Astrocyte of the cerebellum (primary cell): ENCODE measurements around the gene DRICH1.
"Not testable (repeated sequence)": the region's sequence is repeated elsewhere in the genome, so short reads cannot be mapped to it uniquely, and the experiment has no call there.

Source experiments
- DNase-seq: peaks from one replicate; pipeline ENCODE4 v3.0.0-alpha.2; 2011; ENCODE audit warnings: low read depth
- H3K4me3 ChIP-seq: 2 replicates; pipeline ENCODE4 v1.5.1; 2011; ENCODE audit warnings: mild to moderate bottlenecking, low read depth, low read length, moderate library complexity
- in situ Hi-C: cut with HindIII; loops from 2 replicates; pipeline ENCODE4 v1.10.0; 2017; ENCODE audit warnings: low sequenced_read_pairs
- TF ChIP-seq, protein P1 (sequence below): IDR thresholded peaks from 2 replicates; pipeline ENCODE4 v1.5.1; 2012; ENCODE audit warnings: low read length, low read depth, moderate library complexity, mild to moderate bottlenecking; ENCODE audit errors: missing control alignments

DRICH1 gene

DNA sequence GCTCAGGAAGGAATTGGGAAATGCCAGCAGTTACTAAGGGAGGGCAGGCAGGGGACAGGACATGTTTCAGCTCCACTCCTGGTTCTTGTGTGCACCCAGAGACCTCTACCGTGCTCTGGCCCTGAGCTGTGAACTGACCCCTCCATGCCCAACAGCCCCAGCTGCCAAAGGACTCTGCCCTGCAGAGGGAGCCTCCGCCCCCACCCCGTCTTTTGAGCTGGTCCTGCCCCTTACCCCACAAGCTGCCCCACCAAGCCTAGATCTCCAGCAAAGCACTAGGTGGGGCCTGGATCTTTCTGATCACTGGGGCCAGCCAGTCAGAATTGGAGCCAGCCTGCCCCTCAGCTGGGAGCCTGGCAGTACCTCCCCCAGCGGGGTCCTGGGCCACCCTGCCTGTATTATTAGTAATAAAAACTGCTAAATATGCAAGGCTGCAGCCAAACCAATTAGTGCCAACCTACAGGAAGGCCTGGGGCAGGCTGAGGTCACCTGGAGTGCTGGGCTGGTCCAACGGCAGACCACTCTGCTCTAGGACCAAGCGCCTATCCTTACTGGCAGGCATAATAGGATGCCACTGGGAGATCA is 23.9 kb upstream of the DRICH1 start:
- no peak overlapping the region for H3K4me3 ChIP-seq
- TF ChIP-seq, protein P1, sequence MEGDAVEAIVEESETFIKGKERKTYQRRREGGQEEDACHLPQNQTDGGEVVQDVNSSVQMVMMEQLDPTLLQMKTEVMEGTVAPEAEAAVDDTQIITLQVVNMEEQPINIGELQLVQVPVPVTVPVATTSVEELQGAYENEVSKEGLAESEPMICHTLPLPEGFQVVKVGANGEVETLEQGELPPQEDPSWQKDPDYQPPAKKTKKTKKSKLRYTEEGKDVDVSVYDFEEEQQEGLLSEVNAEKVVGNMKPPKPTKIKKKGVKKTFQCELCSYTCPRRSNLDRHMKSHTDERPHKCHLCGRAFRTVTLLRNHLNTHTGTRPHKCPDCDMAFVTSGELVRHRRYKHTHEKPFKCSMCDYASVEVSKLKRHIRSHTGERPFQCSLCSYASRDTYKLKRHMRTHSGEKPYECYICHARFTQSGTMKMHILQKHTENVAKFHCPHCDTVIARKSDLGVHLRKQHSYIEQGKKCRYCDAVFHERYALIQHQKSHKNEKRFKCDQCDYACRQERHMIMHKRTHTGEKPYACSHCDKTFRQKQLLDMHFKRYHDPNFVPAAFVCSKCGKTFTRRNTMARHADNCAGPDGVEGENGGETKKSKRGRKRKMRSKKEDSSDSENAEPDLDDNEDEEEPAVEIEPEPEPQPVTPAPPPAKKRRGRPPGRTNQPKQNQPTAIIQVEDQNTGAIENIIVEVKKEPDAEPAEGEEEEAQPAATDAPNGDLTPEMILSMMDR, result no peak
- DNase-seq, result no peak
- in situ Hi-C loops, result no loop called here

DNA sequence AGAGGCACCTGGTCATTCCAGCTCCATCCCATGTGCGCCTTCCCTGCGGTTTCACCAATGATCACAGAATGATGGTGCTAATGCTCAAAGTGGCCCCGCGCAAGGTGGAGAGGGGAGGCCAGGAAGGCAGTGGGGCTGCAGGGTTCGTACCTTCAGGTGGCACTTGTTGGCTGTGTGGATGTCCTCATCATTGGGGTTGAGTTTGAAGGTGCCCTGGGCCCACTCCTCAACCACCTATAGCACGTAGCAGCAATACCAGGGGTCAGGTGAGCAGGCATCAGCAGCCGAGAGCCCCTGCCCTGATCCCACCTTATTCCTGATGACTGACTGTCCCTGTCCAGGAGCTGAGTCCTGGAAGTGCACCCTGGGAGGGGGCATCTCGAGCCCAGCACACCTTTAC is 20.6 kb upstream of the DRICH1 start:
- TF ChIP-seq, protein P1, result no peak
- no peak for DNase-seq
- H3K4me3 ChIP-seq, result no peak overlapping the region
- in situ Hi-C loops, result no loop called here

DNA sequence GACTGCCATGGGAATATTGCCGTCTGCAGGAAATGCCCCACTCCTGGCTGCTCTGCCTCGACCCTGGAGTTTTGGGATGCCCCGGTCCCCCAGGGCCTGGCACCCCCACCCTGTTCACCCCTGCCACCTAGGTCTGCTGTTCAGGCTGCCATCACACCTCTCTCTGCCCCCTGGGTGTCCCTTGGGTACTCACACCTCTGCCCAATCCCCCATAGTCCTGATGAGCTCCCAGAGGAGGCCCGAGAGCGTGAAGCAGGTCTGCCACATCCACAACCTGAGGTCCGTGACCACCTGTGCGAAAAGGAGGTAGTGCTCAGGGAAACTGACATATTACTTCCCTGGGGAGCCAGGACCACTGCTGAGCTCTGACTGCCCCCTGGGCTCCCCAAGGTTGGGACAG is 20.2 kb upstream of the DRICH1 start:
- TF ChIP-seq, protein P1, result no peak
- no peak overlapping the region for H3K4me3 ChIP-seq
- in situ Hi-C loops, result no loop called here
- no peak for DNase-seq

DNA sequence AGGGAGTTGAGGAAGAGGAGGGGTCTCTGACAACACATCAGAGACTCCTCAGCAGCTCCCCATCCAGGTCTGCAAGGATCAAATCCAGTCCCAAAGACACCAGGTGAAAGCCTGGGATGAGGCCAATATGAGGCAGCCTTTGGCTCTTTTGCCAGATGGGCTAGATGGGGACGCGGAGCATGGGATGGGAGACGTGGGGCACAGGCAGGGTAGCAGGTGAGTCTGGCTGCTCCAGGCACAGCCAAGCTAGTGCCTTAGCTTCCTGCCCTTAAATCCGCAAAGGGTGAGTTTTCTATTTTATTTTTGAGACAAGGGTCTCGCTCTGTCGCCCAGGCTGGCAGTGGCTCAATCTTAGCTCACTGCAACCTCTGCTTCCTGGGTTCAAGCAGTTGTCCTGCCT is 19.6 kb upstream of the DRICH1 start:
- no peak for DNase-seq
- in situ Hi-C loops, result no loop called here
- H3K4me3 ChIP-seq, result no peak overlapping the region
- TF ChIP-seq, protein P1, result no peak

DNA sequence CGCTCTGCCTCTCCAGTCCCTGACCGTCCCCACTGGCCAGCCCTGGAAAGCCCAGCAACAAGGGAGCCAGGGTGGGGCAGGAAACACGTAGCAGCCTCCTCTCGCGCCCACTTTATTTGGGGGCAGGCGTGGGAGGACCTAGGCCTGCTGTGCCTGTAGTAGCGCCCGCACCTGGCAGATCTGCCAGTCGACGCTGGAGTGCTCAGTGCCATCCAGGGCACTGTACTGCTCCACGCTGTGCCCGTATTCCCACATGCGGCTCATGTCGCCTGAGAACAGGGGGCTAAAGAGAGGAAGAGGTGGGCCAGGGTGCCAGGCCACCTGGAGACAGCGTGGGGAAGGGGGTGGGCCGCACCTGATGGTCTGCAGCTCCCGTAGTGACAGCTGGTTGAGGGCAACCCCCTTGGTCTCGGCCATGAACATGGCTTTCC is 17.0 kb upstream of the DRICH1 start:
- H3K4me3 ChIP-seq, result no peak overlapping the region
- DNase-seq, result no peak
- TF ChIP-seq, protein P1, result no peak
- in situ Hi-C loops, result no loop called here

DNA sequence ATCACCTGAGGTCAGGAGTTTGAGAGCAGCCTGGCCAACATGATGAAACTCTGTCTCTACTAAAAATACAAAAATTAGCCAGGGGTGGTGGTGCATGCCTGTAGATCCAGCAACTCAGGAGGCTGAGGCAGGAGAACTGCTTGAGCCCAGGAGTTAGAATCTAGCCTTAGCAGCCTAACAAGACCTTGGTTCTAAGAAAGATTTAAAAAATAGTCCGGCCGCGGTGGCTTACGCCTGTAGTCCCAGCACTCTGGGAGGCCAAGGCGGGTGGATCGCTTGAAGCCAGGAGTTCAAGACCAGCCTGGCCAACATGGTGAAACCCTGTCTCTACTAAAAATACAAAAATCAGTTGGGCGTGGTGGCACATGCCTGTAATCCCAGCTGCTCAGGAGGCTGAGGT is 14.4 kb upstream of the DRICH1 start:
- in situ Hi-C loops, H3K4me3 ChIP-seq, DNase-seq: not testable (repeated sequence)

DNA sequence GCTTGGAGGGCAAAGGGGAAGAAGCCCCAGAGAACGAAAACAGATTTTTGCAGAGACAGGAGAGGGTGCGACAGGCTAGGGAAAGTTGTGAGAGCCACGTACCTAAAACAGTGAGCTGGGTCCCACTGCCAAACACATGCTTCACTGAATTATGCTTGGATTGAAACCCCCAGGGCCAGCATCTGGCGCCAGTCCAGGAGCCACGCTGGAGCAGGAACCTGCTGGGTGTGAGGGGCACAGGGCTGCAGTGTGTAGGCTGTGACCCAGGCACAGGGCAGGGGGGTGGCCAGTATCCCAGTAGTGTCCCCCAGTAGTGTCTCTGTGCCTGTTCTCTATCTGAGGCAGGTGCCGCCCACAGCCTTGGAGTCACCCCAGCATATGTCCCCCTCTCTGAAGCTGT is 8.1 kb upstream of the DRICH1 start:
- H3K4me3 ChIP-seq, DNase-seq, in situ Hi-C loops: not testable (repeated sequence)

DNA sequence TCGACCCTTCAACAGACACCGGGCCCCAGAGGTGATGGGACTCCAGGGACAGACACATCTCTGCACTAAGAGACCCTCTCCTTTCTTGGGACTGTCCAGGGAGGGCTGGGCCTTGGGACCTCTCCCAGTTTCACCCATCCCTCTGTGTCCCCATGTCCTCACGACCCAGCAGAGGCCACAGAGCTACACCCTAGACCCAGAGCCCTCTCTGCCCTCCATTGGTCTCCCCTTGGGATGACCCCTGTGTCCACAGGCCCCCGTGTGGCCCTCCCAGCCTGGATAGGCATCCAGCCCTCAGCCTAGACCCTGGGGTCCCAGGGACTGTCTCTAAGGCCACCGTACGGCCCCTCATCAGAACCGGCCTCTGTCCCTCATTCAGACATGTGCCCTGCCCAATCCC is 7.5 kb upstream of the DRICH1 start:
- no peak overlapping the region for H3K4me3 ChIP-seq
- TF ChIP-seq, protein P1, result no peak
- in situ Hi-C loops, result no loop called here
- no peak for DNase-seq
